Hematopoietic multipotent progenitor cell treated with erythropoietin and hydrocortisone succinate and interleukin-3 and kit ligand, for 4 days (in vitro differentiated cells): ENCODE measurements around the gene GNAZ.

Experiments
- DNase-seq: peaks from one replicate; pipeline ENCODE4 v3.0.0-alpha.2; 2015

Gene GNAZ

GRCh38 chr22:23045461-23045860, 24.9 kb upstream of the GNAZ start:
- no peak for DNase-seq

GRCh38 chr22:23047265-23047664, 23.1 kb upstream of the GNAZ start:
- DNase-seq, result no peak

GRCh38 chr22:23047742-23048141, 22.6 kb upstream of the GNAZ start:
- DNase-seq, result no peak

- DNase-seq, result peak; percentile 67
These were observed 19.8 kb upstream of the GNAZ start for GRCh38 chr22:23050546-23050945.

- DNase-seq, result no peak
These were observed 17.1 kb upstream of the GNAZ start for GRCh38 chr22:23053051-23053707.

- no peak for DNase-seq
These were observed 16.3 kb upstream of the GNAZ start for GRCh38 chr22:23053912-23054530.

- DNase-seq, result no peak
These were observed 15.6 kb upstream of the GNAZ start for GRCh38 chr22:23054531-23055257.

- DNase-seq, result no peak
These were observed 14.7 kb upstream of the GNAZ start for GRCh38 chr22:23055449-23056179.

GRCh38 chr22:23057331-23057730, 13.0 kb upstream of the GNAZ start:
- DNase-seq, result no peak

GRCh38 chr22:23058063-23058462, 12.3 kb upstream of the GNAZ start:
- no peak for DNase-seq

- DNase-seq, result no peak
These were observed 11.6 kb upstream of the GNAZ start for GRCh38 chr22:23058481-23059283.

GRCh38 chr22:23059284-23059948, 10.9 kb upstream of the GNAZ start:
- no peak for DNase-seq

- no peak for DNase-seq
These were observed 9.5 kb upstream of the GNAZ start for GRCh38 chr22:23060612-23061400.

GRCh38 chr22:23061471-23062280, 8.6 kb upstream of the GNAZ start:
- DNase-seq, result no peak

- DNase-seq, result no peak
These were observed 7.4 kb upstream of the GNAZ start for GRCh38 chr22:23062616-23063538.

- DNase-seq, result no peak
These were observed 6.6 kb upstream of the GNAZ start for GRCh38 chr22:23063539-23064380.

- DNase-seq, result no peak
These were observed 5.8 kb upstream of the GNAZ start for GRCh38 chr22:23064381-23065068.

- DNase-seq, result no peak
These were observed 5.3 kb upstream of the GNAZ start for GRCh38 chr22:23065069-23065451.
